ENCODE data around the gene ADORA3.

ADORA3 gene

DNA sequence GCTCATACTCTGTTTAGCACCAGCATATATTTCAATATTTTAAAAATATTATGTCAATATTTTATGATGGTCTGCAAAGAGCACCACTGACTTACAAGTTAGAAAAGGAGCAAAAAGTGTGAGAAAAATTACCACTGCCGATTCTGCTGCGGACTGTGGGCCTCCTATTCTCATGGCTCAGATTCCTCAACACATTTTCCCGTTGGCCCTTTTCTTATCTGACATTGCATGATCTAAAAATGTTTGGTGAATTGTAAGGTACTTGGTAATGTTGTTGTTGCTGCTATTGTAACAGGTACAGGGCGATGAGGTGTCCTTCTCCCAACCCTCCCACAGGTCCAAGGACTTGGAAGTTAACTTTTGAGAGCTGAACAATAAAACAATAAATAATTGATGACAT is 28.9 kb downstream of the ADORA3 start:
- no peak for DNase-seq (ENCODE audit: low read depth in 2 of 2)

DNA sequence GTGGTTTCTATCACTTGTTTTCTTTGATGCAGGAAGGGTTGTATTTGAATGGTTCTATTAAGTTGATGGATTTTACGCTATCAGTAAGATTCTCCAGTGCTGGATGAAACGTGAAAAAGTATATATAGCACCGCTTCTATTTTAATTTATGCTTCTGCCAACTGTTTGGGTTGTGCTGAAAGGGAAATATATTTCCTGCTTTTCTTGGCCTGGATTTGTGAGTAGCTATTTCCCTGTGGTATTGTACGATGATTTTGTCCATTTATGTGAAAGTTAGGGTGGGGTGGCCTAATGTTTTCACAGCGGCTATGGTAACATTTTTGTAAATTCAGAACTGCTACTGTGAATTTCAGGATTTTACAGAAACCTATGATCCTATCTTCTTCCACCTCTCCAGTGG is 29.3 kb downstream of the ADORA3 start:
- no peak for DNase-seq (ENCODE audit: low read depth in 2 of 2)

DNA sequence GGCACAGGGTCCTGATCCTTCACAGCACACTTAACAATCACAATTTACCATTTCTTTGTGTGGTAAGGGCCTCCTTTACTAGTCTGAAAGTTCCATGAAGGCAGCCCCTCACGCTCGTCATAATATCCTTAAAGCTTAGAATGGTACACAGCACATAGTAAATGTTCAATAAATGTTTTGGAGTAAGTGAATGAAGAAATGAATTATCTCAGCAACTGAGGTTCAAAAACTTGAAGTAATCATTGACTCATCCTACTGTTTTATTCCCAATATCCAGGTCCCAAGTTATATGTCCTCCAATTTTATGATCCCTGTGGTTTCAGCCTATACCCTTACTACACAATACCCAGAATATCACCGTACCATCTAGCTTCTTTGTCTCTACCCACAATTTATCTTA is 31.9 kb downstream of the ADORA3 start:
- DNase-seq (ENCODE audit: low read depth in 2 of 2), result no peak

DNA sequence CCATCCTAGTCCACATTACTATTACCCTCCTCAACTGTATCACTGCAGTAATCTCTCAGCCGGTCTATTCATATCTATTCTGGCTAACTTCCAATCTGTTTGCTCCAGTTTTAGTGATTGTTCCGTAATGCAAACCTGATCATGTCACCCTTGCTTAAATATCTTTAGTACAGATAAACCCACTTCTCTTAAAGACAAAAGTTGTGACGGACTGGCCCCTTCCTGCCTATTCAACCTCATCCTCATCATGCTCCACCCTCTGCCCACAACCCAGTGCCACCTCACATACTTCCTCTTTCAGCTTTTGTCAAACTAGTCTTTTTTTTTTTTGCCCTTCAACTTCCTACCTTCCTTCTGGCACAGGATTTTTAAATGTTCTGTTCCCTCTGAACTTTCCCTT is 32.4 kb downstream of the ADORA3 start:
- peak; percentile 34 to 57 for DNase-seq (ENCODE audit: low read depth in 2 of 2)

DNA sequence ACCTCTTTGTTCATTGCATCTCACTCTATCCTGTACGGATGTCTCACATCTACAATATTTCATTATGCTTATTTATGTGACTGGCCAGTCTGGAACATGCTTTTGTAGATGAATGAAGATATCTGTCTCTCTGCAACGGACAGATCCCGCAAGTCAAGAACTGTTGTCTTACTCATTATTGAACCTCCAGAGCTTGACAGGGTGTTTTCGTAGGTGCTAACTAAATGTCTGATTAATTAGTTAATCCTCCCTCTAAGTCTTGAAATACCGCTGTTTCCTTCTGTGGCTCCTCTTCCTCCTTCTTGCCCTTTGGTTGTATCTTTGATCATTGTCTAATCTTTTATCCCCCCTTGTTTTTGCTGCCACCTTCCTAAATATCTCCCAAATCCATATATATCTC is 32.8 kb downstream of the ADORA3 start:
- no peak for DNase-seq (ENCODE audit: low read depth in 2 of 2)

DNA sequence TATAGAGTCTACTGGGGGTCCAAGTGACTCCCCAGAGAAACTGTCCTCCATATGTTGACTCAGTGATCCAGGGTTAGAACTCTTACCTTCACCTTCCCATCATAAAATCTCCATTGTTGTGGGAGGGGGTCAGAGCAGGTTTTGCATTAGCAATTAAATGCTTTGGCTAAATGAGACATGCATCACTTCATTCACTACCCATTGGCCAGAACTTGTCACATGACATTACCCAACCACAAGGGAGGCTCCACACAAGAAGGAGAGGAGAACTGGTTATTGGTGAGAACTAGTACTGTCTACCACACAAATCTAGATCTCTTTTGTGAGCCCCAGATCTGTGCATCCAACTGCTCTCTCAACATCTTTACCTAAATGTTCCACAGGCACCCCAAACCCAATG is 33.9 kb downstream of the ADORA3 start:
- no peak for DNase-seq (ENCODE audit: low read depth in 2 of 2)

DNA sequence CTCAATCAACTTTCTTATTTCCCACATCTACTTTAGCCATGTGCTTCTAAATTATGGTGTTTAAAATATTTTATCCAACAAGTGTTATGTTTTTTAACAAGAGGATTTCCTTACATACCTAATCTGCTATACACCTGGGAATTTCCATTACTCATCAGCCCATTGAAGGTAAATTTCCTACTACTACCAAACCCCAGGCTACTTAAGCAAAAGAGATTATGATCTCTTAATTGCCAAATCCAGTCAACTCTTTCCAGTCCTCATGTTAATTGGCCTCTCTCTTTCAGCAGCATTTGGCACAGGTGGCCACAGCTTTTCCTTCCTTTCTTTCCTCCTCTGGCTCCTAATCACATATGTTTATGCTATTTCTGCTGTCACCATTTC is 34.7 kb downstream of the ADORA3 start:
- DNase-seq (ENCODE audit: low read depth in 2 of 2), result no peak

DNA sequence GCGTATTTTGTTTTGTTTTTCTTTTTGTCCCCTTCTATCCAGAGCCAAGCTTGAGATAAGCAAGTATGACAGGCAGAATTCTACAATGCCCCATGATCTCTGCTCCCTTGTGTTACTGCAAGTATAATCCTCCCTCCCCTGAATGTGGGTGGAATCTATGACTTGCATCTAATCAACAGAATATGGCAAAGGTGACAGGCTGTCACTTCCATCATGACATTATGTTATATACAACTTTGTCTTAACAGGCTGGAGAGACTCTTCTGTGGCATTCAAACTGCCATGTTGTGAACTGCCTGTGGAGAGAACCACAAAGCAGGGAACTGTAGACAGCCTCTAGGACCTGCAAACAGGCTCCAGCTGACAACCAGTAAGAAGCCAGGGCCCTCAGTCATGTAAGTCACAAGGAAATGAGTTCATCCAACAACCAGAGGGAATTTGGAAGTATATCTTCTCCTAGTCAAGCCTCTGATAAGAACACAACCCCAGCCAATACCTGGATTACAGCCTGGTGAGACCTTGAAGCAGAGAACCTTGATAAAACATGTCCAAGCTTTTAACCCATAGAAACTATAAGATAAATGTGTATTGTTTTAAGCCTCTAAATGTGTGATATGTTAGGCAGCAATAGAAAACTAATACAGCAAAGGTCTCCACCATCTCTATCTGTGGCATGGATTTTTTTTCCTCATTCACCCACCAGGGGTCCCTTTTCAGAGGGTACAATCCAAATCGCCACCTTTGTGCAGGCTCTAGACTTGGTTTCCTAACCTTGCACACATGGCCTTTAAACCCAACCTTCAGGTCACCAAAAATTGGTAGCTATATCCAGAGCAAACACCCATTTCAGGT is 35.3 kb downstream of the ADORA3 start:
- no peak for DNase-seq (ENCODE audit: low read depth in 2 of 2)

DNA sequence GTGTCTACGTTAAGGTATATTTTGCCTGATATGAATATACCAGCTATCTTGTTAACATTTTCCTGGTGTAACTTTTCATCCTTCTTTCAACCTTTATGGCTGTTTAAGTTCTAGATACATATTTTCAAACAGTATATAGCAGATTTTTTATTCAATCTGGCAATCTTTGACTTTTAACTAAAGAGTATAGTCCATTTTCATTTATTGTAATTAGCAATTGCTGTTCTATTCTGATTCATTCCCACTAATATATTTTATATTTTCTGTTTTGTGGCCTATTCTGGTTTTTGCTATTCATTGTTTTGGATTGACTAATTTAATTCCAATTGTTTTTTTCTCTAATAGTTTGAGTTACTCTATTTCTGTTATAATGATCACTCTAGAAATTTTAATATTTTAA is 37.0 kb downstream of the ADORA3 start:
- DNase-seq (ENCODE audit: low read depth in 2 of 2), result no peak

DNA sequence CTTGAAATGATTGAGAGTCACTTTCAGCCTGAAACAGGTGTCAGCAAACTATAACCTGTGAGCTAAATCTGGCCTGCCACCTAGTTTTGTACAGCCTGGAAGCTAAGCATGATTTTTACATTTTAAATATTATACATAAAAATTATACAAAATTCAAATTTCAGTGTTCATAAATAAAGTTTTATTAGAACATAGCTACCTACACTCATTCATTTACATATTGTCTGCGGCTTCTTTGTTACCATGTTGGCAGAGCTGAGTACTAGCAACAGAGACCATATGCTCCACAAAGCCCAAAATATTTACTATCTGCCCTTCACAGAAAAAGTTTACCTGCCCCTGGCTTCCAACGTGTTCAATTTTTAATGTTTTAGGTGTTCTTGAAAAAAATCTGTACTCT is 37.7 kb downstream of the ADORA3 start:
- no peak for DNase-seq (ENCODE audit: low read depth in 2 of 2)

DNA sequence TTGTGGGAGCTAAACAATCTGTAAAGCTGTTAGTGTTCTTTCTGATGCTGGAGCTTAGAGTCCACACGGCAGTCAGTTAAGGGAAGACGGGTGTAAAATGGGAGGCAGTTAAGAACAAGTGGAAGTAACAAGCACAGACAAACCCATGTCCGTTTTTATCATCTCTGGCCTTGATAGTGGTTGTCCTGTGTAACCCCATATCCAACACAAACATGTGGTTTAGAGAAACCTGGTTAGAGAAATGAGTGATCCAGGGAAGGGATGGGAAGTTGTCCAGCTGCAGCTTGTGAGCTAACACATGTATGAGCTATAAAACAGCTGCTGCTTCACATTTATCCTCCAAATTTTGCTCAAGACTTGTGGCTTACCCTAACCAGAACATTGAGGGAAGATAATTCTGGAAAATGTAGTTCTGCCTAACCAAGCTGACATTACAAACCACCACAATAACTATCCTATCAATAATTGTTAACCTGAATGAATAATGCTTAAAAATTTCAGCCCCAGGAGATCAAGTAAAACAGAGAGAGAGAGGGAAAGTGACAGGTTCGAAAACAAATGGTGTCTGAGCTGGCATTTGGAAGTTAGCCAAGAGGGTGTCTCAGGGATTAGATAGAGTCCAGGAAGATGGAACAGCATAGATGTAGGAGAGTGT is 40.3 kb downstream of the ADORA3 start:
- no peak for DNase-seq (ENCODE audit: low read depth in 2 of 2)

DNA sequence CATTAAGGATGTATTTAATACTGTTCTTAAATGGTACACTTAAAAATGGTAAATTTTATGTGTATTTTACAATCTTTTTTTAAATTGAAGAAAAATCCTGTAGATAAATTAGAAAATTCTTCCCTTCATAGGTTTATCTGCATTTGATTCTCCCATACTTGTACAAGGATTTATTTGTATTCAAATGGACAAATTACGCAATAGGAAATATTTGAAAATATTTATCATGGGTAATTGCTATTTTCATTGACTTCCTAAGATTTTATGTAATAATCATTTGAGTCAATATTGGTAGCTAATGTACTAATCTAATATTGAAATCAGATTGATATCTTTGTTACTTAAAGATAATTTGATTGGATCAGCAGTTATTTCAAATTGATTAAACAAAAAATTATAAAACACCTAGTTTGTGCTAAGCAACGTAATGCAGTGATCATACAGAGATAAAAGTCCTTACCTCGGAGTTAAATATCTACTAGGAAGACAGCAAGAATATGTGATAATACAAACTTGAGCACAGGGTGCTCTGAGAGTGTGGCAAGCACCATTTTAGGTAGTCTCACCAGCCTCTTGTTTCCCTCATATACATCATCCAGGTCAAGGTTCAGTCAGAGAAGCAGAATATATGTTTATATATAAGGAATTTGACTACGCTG is 40.9 kb downstream of the ADORA3 start:
- no peak for DNase-seq (ENCODE audit: low read depth in 2 of 2)

DNA sequence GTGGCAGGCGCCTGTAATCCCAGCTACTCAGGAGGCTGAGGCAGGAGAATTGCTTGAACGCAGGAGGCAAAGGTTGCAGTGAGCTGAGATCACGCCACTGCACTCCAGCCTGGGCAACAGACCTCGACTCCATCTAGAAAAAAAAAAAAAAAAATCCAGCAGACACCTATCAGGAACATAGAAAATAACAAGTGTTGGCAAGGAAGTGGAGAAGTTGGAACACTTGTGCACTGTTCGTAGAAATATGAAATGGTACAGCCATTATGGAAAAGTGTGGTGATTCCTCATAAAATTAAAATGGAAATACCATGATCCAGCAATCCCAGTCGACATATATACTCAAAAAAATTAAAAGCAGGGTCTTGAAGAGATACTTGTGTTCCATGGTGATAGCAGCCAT is 41.7 kb downstream of the ADORA3 start:
- no peak for DNase-seq (ENCODE audit: low read depth in 2 of 2)

DNA sequence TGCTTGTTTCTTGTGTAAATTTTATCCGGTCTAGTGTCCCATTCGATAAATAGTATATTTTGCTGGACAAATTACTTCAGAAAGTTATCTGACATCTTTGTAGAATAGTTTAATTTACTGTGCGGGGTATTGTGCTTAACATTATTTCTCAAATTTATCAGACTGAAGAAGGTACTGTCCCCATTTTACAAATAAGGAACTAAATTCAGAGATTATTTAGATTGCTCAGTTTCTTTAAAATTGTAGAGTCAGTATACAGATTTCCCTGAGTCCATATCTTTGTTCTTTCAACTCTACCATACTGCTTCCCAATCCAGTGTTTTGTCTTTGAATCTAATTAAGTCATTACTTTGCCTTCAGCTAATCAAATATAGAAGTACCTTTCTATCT is 47.8 kb downstream of the ADORA3 start:
- no peak for DNase-seq (ENCODE audit: low read depth in 2 of 2)

DNA sequence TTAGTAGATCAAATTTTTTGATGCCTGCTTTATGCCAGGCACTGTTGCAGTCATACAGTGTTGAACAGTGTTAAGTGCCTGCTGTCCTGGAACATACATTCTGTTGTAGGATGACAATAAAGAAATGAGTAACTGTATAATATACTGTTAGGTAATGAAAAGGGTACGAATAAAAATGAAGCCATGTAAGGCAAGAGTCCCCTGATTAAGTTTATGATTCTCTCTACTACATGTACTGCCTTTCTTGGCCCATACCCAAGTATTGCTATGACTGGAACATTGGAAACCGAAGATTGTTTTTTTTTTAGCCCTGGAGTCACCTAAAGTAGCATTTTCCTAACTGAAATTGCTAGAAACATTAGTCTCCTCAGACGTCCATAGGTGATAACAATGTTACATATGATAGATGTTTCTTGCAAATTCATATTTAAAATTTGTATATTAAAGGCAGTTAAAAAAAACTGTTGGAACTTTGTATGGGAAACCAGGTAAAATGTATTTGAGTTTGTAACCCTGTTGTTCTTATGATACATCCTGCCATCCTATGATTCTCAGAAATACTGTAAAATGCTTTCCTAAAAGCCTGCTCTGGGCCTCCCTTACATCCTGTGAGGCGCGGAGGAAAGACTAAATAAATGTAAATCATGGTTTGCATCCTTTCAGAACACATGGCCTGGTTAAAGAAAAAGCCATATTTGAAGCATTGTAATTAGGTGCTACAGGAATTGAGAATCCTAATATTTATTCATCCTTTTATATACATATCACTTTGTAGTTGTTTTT is 48.4 kb downstream of the ADORA3 start:
- DNase-seq (ENCODE audit: low read depth in 2 of 2), result no peak

DNA sequence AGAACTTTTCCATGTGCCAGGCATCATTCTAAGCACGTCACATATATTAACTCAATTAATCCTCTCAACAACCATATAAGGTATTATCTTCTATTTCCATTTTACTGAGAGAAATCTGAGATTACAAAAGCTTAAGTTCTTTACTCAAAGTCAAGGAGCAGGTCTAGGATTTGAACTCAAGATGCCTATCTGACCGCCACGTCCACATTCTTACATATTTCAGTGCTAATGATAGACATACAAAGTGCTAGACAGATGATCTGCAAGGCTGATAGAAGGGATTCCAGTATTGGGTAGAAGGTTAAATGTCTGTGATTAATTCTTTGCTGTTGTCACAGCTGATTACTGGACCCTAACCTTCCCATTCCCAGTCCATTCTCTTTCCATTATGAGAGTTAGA is 49.7 kb downstream of the ADORA3 start:
- DNase-seq (ENCODE audit: low read depth in 2 of 2), result no peak

DNA sequence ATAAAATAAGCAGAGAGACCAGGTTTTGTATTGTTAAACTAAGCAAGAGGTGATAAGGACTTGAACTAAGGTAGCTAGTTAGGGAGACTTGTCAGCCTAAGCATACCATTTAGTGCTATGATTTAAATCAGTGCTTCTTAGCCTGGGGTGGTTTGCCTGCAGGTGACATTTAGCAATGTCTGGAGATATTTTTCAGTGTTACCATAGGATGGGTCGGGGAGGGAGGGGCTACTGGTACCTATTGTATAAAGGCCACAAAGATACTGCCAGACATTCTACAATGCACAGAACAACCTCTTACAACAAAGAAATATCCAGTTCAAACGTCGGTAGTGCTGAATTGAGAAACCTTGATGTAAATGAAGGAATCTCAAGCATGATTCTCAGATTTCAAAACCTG is 50.9 kb downstream of the ADORA3 start:
- DNase-seq (ENCODE audit: low read depth in 2 of 2), result no peak

DNA sequence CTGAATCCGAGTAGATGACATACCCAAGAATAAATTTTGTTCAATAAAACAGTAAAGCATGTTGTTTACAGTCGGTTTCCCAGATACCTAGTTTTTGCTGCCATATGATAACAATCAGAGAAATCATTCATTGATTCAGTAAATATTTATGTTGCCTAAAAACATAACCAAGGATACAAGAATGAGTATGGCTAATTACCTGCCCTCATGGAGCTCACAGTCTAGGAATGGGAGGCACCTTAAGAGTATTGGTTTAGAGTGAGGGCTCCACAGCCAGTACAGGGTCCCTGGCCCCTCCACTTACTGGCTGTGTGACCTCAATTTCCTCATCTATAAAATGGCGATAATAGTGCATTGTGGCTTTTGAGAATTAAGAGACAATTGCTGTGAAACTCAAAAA is 53.2 kb downstream of the ADORA3 start:
- DNase-seq (ENCODE audit: low read depth in 2 of 2), result no peak

DNA sequence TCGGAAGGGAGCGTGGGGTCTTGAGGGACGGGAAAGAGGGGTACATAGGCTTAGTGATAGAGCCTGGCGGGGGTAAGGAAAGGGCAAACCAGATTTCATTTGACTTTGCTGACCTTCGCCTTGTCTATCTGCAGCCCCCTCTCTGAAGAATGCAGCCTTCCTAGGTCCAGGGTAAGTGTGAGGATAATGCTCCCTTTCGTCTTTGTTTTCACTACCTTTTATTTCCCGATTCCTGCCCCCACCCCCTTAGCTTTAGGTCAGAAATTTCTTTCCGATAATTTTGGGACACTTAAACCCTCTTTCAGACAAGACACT is 53.8 kb downstream of the ADORA3 start:
- no peak for DNase-seq (ENCODE audit: low read depth in 2 of 2)

Measured in activated CD8-positive, alpha-beta memory T cell treated with anti-CD3 and anti-CD28 coated beads for 4 hours (primary cell).